NCI-H2107 (cell line): ENCODE measurements around the gene ANKRD31.
"Not testable (repeated sequence)": the region's sequence is repeated elsewhere in the genome, so short reads cannot be mapped to it uniquely, and the experiment has no call there.

Experiments
- DNase-seq: peaks from one replicate; lab custom pipeline; 2025; lab: John Stamatoyannopoulos, UW

The ANKRD31 gene

GRCh38 chr5:75234251-75234650, 2.4 kb downstream of the ANKRD31 start:
- no peak for DNase-seq

GRCh38 chr5:75226916-75227315, 9.8 kb downstream of the ANKRD31 start:
- no peak for DNase-seq

GRCh38 chr5:75225506-75225905, 11.2 kb downstream of the ANKRD31 start:
- DNase-seq, result no peak

GRCh38 chr5:75220787-75221186, 15.9 kb downstream of the ANKRD31 start:
- not testable (repeated sequence) for DNase-seq

GRCh38 chr5:75214928-75215327, 21.8 kb downstream of the ANKRD31 start:
- no peak for DNase-seq

GRCh38 chr5:75214409-75214808, 22.3 kb downstream of the ANKRD31 start:
- no peak for DNase-seq

- DNase-seq, result no peak
These were observed 33.1 kb downstream of the ANKRD31 start for GRCh38 chr5:75203604-75204003.

- DNase-seq, result no peak
These were observed 33.7 kb downstream of the ANKRD31 start for GRCh38 chr5:75202935-75203334.

- DNase-seq, result no peak
These were observed 35.9 kb downstream of the ANKRD31 start for GRCh38 chr5:75200776-75201175.

- no peak for DNase-seq
These were observed 36.7 kb downstream of the ANKRD31 start for GRCh38 chr5:75199946-75200345.

GRCh38 chr5:75199071-75199470, 37.6 kb downstream of the ANKRD31 start:
- DNase-seq, result no peak

- DNase-seq, result no peak
These were observed 38.9 kb downstream of the ANKRD31 start for GRCh38 chr5:75197745-75198144.

GRCh38 chr5:75192804-75193203, 43.9 kb downstream of the ANKRD31 start:
- DNase-seq, result no peak

- no peak for DNase-seq
These were observed 44.4 kb downstream of the ANKRD31 start for GRCh38 chr5:75192264-75192663.

GRCh38 chr5:75190227-75190626, 46.5 kb downstream of the ANKRD31 start:
- no peak for DNase-seq

- DNase-seq, result no peak
These were observed 47.3 kb downstream of the ANKRD31 start for GRCh38 chr5:75189353-75189752.

- DNase-seq, result no peak
These were observed 50.9 kb downstream of the ANKRD31 start for GRCh38 chr5:75185763-75186162.

GRCh38 chr5:75176009-75176408, 60.7 kb downstream of the ANKRD31 start:
- not testable (repeated sequence) for DNase-seq

- not testable (repeated sequence) for DNase-seq
These were observed 61.8 kb downstream of the ANKRD31 start for GRCh38 chr5:75174872-75175271.

GRCh38 chr5:75169516-75169915, 67.2 kb downstream of the ANKRD31 start:
- no peak for DNase-seq

- DNase-seq, result no peak
These were observed 68.5 kb downstream of the ANKRD31 start for GRCh38 chr5:75168026-75168735.

GRCh38 chr5:75167345-75167744, 69.3 kb downstream of the ANKRD31 start:
- no peak for DNase-seq

GRCh38 chr5:75161508-75161907, 75.2 kb downstream of the ANKRD31 start:
- DNase-seq, result not testable (repeated sequence)

- DNase-seq, result no peak
These were observed 80.1 kb downstream of the ANKRD31 start for GRCh38 chr5:75156585-75156984.
